Parathyroid adenoma (tissue), 2 donors: ENCODE results near the gene TBC1D26.
A peak's percentile ranks its signal among the peaks of the same experiment; 100 is the strongest.
"Not testable (repeated sequence)": the region's sequence is repeated elsewhere in the genome, so short reads cannot be mapped to it uniquely, and the experiment has no call there.

ENCODE experiments used
- H2AFZ ChIP-seq: fragments of 300-600 bp; sonication (generic); one replicate; pipeline ENCODE4 v1.7.0; 2017; ENCODE audit warnings: antibody characterized with exemption, mild to moderate bottlenecking
- H3K27ac ChIP-seq: fragments of 300-600 bp; sonication (generic); one replicate; pipeline ENCODE4 v1.7.0; 2017
- H3K27me3 ChIP-seq: fragments of 300-600 bp; sonication (generic); one replicate; pipeline ENCODE4 v1.7.0; 2017; ENCODE audit warnings: low read length; ENCODE audit not compliant: control insufficient read depth, insufficient read depth
- H3K36me3 ChIP-seq: fragments of 300-600 bp; sonication (generic); one replicate; pipeline ENCODE4 v1.7.0; 2017; ENCODE audit warnings: low read length; ENCODE audit not compliant: control insufficient read depth, insufficient read depth
- H3K4me1 ChIP-seq: fragments of 300-600 bp; sonication (generic); one replicate; pipeline ENCODE4 v1.7.0; 2017; ENCODE audit warnings: control low read depth
- H3K4me2 ChIP-seq: fragments of 300-600 bp; sonication (generic); one replicate; pipeline ENCODE4 v1.7.0; 2017; ENCODE audit warnings: low read length
- H3K4me3 ChIP-seq: fragments of 300-600 bp; sonication (generic); one replicate; pipeline ENCODE4 v1.7.0; 2017; ENCODE audit warnings: low read depth, low read length
- H3K79me2 ChIP-seq: fragments of 300-600 bp; sonication (generic); one replicate; pipeline ENCODE4 v1.7.0; 2017; ENCODE audit warnings: control low read depth
- H3K9ac ChIP-seq: fragments of 300-600 bp; sonication (generic); one replicate; pipeline ENCODE4 v1.7.0; 2017; ENCODE audit warnings: mild to moderate bottlenecking
- H3K9me3 ChIP-seq: fragments of 300-600 bp; sonication (generic); one replicate; pipeline ENCODE4 v1.7.0; 2017; ENCODE audit warnings: low read length; ENCODE audit not compliant: control insufficient read depth
- TF ChIP-seq, protein P1 (sequence below): fragments of 300-600 bp; sonication (generic); IDR thresholded peaks from one replicate; pipeline ENCODE4 v1.7.0; 2017; ENCODE audit warnings: antibody characterized with exemption, mild to moderate bottlenecking
- donor health status: primary hyperparathyroidism.

The TBC1D26 gene

GRCh38 chr17:15783461-15783860 lies 51.4 kb downstream of the TBC1D26 start:
- H3K79me2 ChIP-seq, result no peaks in the 10 kb centered on the region
- no peak overlapping the region for H3K27ac ChIP-seq
- TF ChIP-seq, protein P1, sequence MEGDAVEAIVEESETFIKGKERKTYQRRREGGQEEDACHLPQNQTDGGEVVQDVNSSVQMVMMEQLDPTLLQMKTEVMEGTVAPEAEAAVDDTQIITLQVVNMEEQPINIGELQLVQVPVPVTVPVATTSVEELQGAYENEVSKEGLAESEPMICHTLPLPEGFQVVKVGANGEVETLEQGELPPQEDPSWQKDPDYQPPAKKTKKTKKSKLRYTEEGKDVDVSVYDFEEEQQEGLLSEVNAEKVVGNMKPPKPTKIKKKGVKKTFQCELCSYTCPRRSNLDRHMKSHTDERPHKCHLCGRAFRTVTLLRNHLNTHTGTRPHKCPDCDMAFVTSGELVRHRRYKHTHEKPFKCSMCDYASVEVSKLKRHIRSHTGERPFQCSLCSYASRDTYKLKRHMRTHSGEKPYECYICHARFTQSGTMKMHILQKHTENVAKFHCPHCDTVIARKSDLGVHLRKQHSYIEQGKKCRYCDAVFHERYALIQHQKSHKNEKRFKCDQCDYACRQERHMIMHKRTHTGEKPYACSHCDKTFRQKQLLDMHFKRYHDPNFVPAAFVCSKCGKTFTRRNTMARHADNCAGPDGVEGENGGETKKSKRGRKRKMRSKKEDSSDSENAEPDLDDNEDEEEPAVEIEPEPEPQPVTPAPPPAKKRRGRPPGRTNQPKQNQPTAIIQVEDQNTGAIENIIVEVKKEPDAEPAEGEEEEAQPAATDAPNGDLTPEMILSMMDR, result no peak
- no peak overlapping the region for H3K4me2 ChIP-seq
- no peaks in the 10 kb centered on the region for H3K27me3 ChIP-seq
- H3K9ac ChIP-seq, result no peak overlapping the region
- H3K4me3 ChIP-seq, result no peak overlapping the region
- H3K9me3 ChIP-seq, result no peaks in the 10 kb centered on the region
- peaks cover 6% of the 10 kb centered on the region for H3K4me1 ChIP-seq
- H3K36me3 ChIP-seq, result no peaks in the 10 kb centered on the region
- H2AFZ ChIP-seq, result peak overlapping the region; percentile 83

DNA sequence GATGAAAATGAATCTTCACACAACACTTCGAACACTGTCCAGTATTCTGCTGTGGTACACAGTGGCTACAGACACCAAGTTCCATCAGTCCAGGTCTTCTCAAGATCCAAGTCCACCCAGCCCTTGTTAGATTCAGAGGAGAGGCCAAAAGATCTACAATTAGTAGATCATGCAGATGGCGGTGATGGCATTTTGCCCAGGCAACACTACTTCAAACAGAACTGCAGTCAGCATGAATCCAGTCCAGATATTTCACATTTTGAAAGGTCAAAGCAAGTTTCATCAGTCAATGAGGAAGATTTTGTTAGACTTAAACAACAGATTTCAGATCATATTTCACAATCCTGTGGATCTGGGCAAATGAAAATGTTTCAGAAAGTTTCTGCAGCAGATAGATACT lies 52.3 kb downstream of the TBC1D26 start:
- not testable (repeated sequence) for H3K4me2 ChIP-seq, H3K4me3 ChIP-seq, H3K9ac ChIP-seq, H3K79me2 ChIP-seq, H3K4me1 ChIP-seq, H3K27ac ChIP-seq, H3K27me3 ChIP-seq, H3K36me3 ChIP-seq, H3K9me3 ChIP-seq
- H2AFZ ChIP-seq, result peak overlapping the region; percentile 50

DNA sequence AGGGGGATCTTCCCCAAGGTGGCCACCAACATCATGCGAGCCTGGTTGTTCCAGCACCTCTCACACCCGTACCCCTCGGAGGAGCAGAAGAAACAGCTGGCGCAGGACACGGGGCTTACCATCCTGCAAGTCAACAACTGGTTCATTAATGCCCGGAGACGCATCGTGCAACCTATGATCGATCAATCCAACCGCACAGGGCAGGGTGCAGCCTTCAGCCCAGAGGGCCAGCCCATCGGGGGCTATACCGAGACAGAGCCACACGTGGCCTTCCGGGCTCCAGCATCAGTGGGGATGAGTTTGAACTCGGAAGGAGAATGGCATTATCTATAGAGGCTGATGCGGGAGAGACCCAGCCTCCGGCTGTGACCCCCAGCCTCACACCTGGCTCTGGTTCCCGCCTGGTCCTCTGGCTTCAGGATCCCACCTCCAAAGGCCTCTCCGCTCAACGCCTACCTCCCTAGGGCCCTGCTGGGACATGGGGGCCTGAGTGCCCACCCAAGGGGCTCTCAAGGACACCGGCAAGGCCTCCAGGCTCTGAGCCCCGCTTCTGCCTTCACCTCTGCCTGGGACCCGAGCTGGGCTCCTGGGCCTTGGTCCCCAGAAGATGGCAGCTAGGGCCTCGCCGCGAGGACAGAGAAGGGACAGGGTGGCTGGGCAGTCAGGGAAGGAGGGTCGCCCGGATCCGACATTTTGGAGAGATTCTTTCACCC lies 55.4 kb downstream of the TBC1D26 start:
- H3K4me3 ChIP-seq, H3K9me3 ChIP-seq, H3K36me3 ChIP-seq, H3K4me2 ChIP-seq, H2AFZ ChIP-seq, H3K4me1 ChIP-seq, H3K27ac ChIP-seq, H3K79me2 ChIP-seq, H3K9ac ChIP-seq, H3K27me3 ChIP-seq: not testable (repeated sequence)

DNA sequence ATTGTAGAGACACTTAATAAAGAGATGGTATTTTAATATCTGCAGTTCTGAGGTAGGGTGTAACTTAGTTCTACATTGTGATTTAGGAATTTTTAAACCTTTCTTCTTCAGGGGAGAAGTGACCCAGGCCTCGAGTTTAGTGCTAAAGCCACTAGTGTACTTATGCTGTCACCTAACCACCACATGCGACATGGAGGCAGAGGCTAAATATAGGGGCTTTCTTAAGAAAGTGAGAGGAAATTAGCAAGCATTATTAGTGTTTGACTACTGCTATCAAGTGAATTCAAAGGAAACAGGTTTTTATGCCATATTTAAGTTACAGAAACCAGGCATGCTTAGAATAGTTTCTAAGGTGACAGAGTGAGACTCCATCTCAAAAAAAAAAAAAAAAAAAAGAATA lies 56.3 kb downstream of the TBC1D26 start:
- not testable (repeated sequence) for H3K4me3 ChIP-seq, H3K9ac ChIP-seq, H3K36me3 ChIP-seq, H3K79me2 ChIP-seq, H3K27ac ChIP-seq, H3K4me1 ChIP-seq, H3K4me2 ChIP-seq, H3K9me3 ChIP-seq, H3K27me3 ChIP-seq, H2AFZ ChIP-seq
